GM12873 (cell line): ENCODE data around the gene EPHB2.

Source experiments
- CTCF ChIP-seq: IDR thresholded peaks from 2 replicates; pipeline ENCODE4 v1.5.1; 2012; ENCODE audit warnings: low read depth, mild to moderate bottlenecking, moderate library complexity, low read length, control low read depth; ENCODE audit not compliant: insufficient read depth; ENCODE audit errors: missing control alignments

The EPHB2 gene

GRCh38 chr1:22821027-22821426 lies 110.4 kb downstream of the EPHB2 start:
- TF ChIP-seq CTCF: no peak

DNA sequence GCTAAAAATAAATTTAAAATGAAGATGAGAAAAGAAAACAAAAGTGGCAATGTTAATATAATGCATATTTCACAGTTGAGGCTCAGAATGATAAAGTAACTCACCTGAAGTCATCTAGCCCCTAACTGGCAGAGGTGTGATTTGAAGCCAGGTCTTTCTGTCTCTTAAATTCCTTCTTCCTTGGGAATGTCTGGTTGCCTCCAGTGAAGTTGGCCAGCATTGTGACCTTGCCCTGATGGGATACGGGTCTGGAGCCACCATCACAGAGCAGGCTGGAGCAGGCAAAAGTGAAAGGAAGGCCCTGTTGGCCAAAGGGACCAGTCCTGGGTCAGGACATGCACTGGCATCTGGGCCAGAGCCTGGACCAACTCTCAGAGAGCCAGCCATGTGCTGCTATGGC lies 111.7 kb downstream of the EPHB2 start:
- TF ChIP-seq CTCF: no peak

DNA sequence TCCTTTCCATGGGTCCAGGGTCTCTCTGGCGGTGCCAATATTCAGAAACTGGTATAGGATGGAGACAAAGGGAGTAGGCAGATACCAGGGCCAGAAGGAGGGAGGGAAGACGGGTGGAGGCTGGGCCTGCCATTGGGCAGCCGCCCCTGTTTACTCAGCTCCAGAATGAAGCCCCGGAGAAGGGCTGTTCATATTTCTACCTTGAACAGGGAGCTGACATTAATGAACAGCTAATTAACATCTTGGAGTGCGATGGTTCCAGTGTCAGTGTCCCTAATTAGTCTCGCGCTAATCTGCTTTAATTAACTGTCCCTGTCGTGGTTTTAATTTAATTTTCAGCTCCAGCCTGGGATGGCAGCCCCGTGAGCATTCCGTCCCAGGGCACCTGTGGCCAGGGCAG lies 113.8 kb downstream of the EPHB2 start:
- no peak for TF ChIP-seq CTCF

- TF ChIP-seq CTCF: no peak
Measured at GRCh38 chr1:22824975-22825374, 114.3 kb downstream of the EPHB2 start.

DNA sequence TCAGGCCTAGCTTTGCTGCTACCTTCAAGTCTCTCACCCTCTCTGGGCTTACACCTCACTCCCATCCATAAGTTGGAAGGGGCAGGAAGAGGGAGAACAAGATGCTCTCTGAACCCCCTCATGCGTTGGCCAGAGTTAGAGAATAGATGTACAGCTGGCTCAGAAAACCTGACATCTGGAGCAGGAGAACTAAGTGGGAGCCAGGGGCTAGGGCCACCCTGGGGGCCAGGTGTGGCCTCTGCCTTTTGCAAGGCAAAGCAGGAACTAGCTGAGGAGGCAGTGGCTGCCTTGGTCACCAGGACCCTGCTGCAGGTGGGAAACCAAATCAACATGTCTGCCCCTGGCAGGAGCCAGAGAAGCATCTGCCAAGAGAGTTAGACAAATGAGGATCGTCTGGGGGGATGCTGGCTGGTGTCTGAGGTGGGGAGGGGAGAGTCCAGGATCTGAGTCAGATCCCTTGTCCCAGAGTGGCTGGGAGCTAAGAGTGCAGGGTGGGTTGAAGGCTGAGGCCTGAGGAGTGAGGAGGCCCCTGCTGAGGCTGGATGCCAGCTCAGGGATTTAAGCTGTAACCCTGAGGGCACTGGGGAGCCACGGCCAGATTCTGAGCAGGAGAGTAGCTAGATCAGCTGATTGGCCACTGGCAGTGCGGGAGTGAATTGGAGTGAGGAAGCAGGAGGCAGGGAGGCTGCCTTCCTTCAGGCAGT lies 115.0 kb downstream of the EPHB2 start:
- TF ChIP-seq CTCF: no peak

DNA sequence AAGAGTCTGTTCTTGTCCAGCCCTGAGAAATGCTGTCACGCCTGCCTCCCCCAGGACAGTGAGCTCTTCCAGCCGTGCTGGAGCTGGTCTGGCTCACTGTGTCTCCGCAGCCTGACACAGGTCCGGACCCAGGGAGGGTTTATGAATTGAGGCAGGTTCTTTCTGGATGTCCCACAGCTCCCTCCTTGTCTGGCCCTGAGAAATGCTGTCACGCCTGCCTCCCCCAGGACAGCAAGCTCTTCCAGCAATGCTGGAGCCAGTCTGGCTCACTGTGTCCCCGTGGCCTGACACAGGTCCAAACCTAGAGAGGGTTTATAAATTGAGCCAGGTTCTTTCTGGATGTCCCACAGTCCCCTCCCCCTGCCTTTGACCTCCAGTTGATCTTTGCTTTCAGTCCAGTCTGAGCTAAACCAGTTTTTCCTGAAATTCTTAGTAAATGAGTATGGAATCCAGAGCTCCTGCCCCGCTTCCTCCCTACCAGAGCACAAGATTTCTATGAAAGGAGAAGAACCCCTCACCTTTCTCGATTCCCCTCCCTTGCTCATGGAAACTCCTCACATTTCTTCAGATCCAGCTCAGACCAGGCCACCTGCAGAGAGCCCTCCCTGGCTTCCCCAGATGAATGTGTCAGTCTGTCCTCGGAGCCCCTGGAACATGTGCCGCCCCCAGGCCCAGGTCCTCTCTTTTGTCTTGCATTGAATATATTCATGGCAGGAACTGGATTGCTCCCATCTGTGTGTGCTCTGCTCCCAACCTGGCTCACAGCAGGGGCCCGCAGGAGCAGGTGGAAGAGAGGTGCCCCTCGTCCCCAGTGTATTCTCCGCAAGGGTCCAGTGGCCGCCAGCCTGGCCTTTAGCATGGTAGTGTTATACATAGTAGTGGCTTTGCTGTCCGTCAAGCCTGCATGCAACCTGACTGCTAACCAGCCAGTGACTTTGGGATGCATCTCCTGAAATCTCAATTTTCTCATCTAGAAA lies 116.3 kb downstream of the EPHB2 start:
- TF ChIP-seq CTCF: no peak

DNA sequence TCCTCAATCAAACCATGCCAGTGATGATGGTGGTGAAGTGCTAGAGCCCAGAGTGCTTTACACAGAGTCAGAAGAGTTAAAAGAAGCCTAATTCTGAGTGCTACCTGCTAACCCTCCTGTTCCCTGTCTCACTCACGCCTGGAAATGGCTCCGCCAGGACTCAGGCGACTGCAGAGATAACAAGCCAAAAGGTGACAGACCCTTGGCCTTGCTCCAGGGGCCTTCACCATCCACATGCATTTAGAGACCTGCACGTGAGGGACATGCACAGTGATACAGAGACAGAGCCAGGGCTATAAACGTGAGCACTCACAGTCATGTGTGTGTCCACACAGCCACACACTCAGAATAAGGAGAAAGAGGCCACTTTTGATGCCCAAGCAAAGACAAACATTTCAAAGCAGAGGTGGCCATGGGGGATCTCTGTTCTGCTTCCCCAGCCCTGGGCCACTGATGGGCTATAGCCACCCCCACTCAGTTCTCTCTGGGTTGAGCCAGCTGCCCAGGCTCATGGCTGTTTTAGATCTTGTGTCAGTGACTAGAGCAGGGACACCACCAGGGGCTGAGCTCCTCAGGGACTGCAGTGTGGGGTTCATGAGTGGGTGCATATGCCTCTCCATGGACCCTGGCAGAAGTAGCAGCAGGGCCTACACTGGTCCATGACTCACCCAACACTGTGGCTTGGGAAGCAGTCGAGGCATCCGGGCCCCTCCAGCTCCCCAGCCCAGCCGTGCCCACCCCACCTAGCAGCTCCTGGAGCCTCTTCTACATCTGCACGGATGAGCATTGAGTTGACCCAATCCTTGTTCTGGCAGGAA lies 117.2 kb downstream of the EPHB2 start:
- TF ChIP-seq CTCF: no peak
